ENCODE results near the gene AATK. TPM values are rescaled to one million over a fixed set of nuclear protein-coding genes. Genes with fewer than 3 reads are reported as not detected.
A peak's percentile ranks its signal among the peaks of the same experiment; 100 is the strongest.

AATK gene
- total and polyA plus RNA-seq, 2 of the 4 experiments (the other 2 are of a cell fraction) = under 0.01 to 0.21 TPM

DNA sequence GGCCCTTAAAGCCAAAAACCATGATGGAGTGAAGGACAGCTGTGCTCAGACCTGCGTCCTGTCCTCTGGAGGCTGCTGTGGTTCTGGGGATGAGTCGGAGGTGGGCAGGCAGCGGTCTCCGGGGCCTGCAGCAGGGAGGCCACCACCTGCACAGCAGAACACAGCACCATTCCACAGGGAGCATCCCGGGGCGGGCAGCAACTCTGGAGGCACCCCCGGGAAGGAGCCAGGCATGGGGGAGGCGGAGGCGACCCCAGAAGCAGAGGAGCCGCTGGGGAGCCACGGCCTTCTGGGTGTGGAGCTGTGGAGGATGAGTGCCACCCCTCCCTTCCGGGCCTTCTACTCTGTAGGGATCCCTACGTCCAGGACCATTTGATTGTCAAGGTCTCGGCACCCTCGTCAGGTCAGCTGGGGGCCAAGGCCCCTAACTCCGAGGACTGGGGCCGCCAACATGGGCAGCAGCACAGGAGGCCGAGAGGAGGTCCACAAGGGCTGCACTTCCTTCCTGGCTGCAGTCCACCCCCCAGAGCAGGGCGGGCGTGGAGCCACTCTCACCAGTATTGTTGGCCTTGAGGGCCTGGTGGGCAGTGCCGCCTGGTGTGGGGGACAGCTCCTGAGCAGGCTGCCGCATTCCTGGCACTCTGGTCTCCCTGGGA lies 32.9 kb upstream of the AATK start:
- TF ChIP-seq MAZ (IDR thresholded peaks at IDR 0.05; ENCODE audit: borderline replicate concordance, low read depth, low read length) = no peak
- TF ChIP-seq, protein P1, sequence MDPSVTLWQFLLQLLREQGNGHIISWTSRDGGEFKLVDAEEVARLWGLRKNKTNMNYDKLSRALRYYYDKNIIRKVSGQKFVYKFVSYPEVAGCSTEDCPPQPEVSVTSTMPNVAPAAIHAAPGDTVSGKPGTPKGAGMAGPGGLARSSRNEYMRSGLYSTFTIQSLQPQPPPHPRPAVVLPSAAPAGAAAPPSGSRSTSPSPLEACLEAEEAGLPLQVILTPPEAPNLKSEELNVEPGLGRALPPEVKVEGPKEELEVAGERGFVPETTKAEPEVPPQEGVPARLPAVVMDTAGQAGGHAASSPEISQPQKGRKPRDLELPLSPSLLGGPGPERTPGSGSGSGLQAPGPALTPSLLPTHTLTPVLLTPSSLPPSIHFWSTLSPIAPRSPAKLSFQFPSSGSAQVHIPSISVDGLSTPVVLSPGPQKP (IDR thresholded peaks at IDR 0.05; ENCODE audit: borderline replicate concordance, low read depth, low read length) = no peak
- no peak for TF ChIP-seq RCOR1 (IDR thresholded peaks at IDR 0.05; ENCODE audit: insufficient replicate concordance, low read length)
- ChIA-PET CTCF (interaction anchor here (0.7 kb wide), 1 partner anchor 20 kb away, joined by 3 read pairs; no protein-coding TSS in a partner anchor), POLR2A (ENCODE audit: unreplicated experiment) (no interaction called here)
- Histone ChIP-seq H4K91ac (ENCODE audit: insufficient read depth, low read depth, low read length) (no peak overlapping the region), H4K8ac (ENCODE audit: low read depth in 2 of 2, low read length in 2 of 2) (no peak overlapping the region), H3K9me1 (ENCODE audit: insufficient read depth, low read length) (no peaks in the 10 kb centered on the region), H2BK120ac (ENCODE audit: low read depth, low read length) (no peak overlapping the region), H3K23ac (ENCODE audit: low read depth, low read length) (no peak overlapping the region), H3K4me1 (ENCODE audit: control insufficient read depth, insufficient read depth, low read length) (no peaks in the 10 kb centered on the region), H3K56ac (ENCODE audit: extremely low read depth, insufficient read depth, low read length) (no peak overlapping the region), H2AK5ac (ENCODE audit: low read depth, low read length) (no peak overlapping the region), H2BK20ac (ENCODE audit: low read depth, low read length) (no peak overlapping the region), H4K20me1 (ENCODE audit: insufficient read depth, low read length) (no peaks in the 10 kb centered on the region; the same call in 1 of the 2 replicates), H3K36me3 (ENCODE audit: control insufficient read depth, insufficient read depth, low read length) (peaks cover 8% of the 10 kb centered on the region), H3K4me2 (ENCODE audit: low read depth, low read length) (no peak overlapping the region), H2AK9ac (replicated peaks; ENCODE audit: low read depth, low read length, poor library complexity) (peak overlapping the region; percentile 42), H3K27ac (ENCODE audit: insufficient read depth, low read length) (no peak overlapping the region), H2BK5ac (ENCODE audit: low read depth, low read length, poor library complexity, severe bottlenecking) (no peak overlapping the region), H3K79me1 (ENCODE audit: low read depth in 1 of 2, low read length in 2 of 2) (no peaks in the 10 kb centered on the region), H3K27me3 (ENCODE audit: control insufficient read depth, insufficient read depth, low read length) (no peaks in the 10 kb centered on the region), H3K4ac (ENCODE audit: low read depth, low read length) (no peak overlapping the region), H3K9me3 (ENCODE audit: control insufficient read depth, insufficient read depth, low read length) (no peaks in the 10 kb centered on the region), H3K14ac (replicated peaks; ENCODE audit: low read depth, low read length) (no peak overlapping the region), H2AFZ (replicated peaks; ENCODE audit: low read length, poor library complexity) (no peak overlapping the region), H3K18ac (ENCODE audit: low read depth, low read length) (no peak overlapping the region), H3K4me3 (ENCODE audit: insufficient read depth, low read depth, low read length) (no peak overlapping the region), H4K5ac (ENCODE audit: low read depth, low read length) (no peak overlapping the region), H2BK15ac (ENCODE audit: low read depth, low read length) (no peak overlapping the region), H3K9ac (ENCODE audit: low read depth, low read length) (no peak overlapping the region)
- dilution Hi-C loops (cut with HindIII; ENCODE audit: low sequenced_read_pairs, unreplicated experiment) (no loop called here), intact Hi-C loops (cut with micrococcal nuclease) (no loop called here), in situ Hi-C loops (cut with MboI; ENCODE audit: low sequenced_read_pairs) (no loop called here)
- BruUV-seq (replicated peaks) = no TSS peak
- ATAC-seq (ENCODE audit: low read depth) = no peak
- DNase-seq = no peak
- WGBS, 2 experiments (ENCODE audit: extremely low coverage in 2 of 2, insufficient read length in 1 of 2) = 91% methylated on average over 9 of the region's 22 CpGs; no CpG with 5 or more reads in 1 of the 2 experiments

All from IMR-90 (cell line).